Keratinocyte (primary cell): ENCODE measurements around the gene FAM13C. TPM values are rescaled to one million over a fixed set of nuclear protein-coding genes. Genes with fewer than 3 reads are reported as not detected.

Experiments
- DNase-seq: peaks from one replicate; pipeline ENCODE4 v3.0.0-alpha.2; 2011; ENCODE audit warnings: low read depth, missing footprints, low spot score
- FAIRE-seq: peaks from 2 replicates; lab custom pipeline; 2011; peaks lifted over from hg19 to GRCh38; lab: Jason Lieb, UNC
- H2AFZ ChIP-seq: 2 replicates; pipeline ENCODE4 v1.6.0; 2012; ENCODE audit warnings: low read length, control low read depth, inconsistent platforms; ENCODE audit not compliant: control insufficient read depth
- H3K27ac ChIP-seq: 2 replicates; pipeline ENCODE4 v1.5.1; 2011; ENCODE audit warnings: low read length; ENCODE audit not compliant: control insufficient read depth, insufficient read depth
- H3K27me3 ChIP-seq: 3 replicates; pipeline ENCODE4 v1.6.0; 2011; ENCODE audit warnings: low read length; ENCODE audit not compliant: control insufficient read depth, insufficient read depth; ENCODE audit errors: extremely low read depth
- H3K36me3 ChIP-seq, 2 experiments: 2 replicates in 1 of 2; 3 replicates in 1 of 2; pipeline ENCODE4 v1.5.1; 2011; ENCODE audit warnings: low read length in 2 of 2, mild to moderate bottlenecking in 1 of 2; ENCODE audit not compliant: control insufficient read depth in 2 of 2, insufficient read depth in 2 of 2; ENCODE audit errors: extremely low read depth in 1 of 2
- H3K4me1 ChIP-seq: 3 replicates; pipeline ENCODE4 v1.5.1; 2011; ENCODE audit warnings: low read length; ENCODE audit not compliant: control insufficient read depth, insufficient read depth; ENCODE audit errors: extremely low read depth
- H3K4me2 ChIP-seq: 3 replicates; pipeline ENCODE4 v1.6.0; 2011; ENCODE audit warnings: low read depth, low read length; ENCODE audit not compliant: control insufficient read depth, insufficient read depth; ENCODE audit errors: extremely low read depth
- H3K4me3 ChIP-seq, 3 experiments: fragments of 200-600 bp in 1 of 3; sonication (generic) in 1 of 3; 2 replicates in 2 of 3; 3 replicates in 1 of 3; pipeline ENCODE4 v1.5.1; 2011 to 2016; ENCODE audit warnings: low read length in 3 of 3, mild to moderate bottlenecking in 3 of 3, control low read depth in 2 of 3, inconsistent platforms in 1 of 3, low read depth in 1 of 3, mixed read lengths in 1 of 3, mixed run types in 1 of 3, moderate library complexity in 1 of 3; ENCODE audit not compliant: control insufficient read depth in 2 of 3, insufficient read depth in 2 of 3; ENCODE audit errors: extremely low read depth in 1 of 3
- H3K79me2 ChIP-seq: 2 replicates; pipeline ENCODE4 v1.6.0; 2012; ENCODE audit warnings: low read length; ENCODE audit not compliant: control insufficient read depth, insufficient read depth
- H3K9ac ChIP-seq: 3 replicates; pipeline ENCODE4 v1.6.0; 2011; ENCODE audit warnings: low read length; ENCODE audit not compliant: control insufficient read depth, insufficient read depth; ENCODE audit errors: extremely low read depth
- H3K9me1 ChIP-seq: 3 replicates; pipeline ENCODE4 v1.6.0; 2011; ENCODE audit warnings: low read length; ENCODE audit not compliant: control insufficient read depth, insufficient read depth; ENCODE audit errors: extremely low read depth
- H3K9me3 ChIP-seq: 2 replicates; pipeline ENCODE4 v1.5.1; 2012; ENCODE audit warnings: low read depth, low read length; ENCODE audit not compliant: control insufficient read depth
- H4K20me1 ChIP-seq: 3 replicates; pipeline ENCODE4 v1.6.0; 2011; ENCODE audit warnings: low read length; ENCODE audit not compliant: control insufficient read depth, insufficient read depth; ENCODE audit errors: extremely low read depth
- CTCF ChIP-seq, 3 experiments: IDR thresholded peaks in 1 of 3; conservative IDR thresholded peaks in 1 of 3; optimal IDR thresholded peaks in 1 of 3; 2 replicates in 2 of 3; 3 replicates in 1 of 3; pipeline versions ENCODE3 to v1.5.1; 2011; ENCODE audit warnings: low read length in 3 of 3, mild to moderate bottlenecking in 3 of 3, moderate library complexity in 2 of 3, control low read depth in 1 of 3, inconsistent platforms in 1 of 3; ENCODE audit not compliant: insufficient read depth in 2 of 3; ENCODE audit errors: extremely low read depth in 1 of 3
- EZH2 ChIP-seq: IDR thresholded peaks from one replicate; pipeline ENCODE4 v1.6.1; 2012; ENCODE audit warnings: inconsistent platforms, mild to moderate bottlenecking, low read length, moderate library complexity
- dilution Hi-C: fragments of 300-500 bp; cut with MboI; formaldehyde crosslinking; loops from one replicate; pipeline ENCODE4 v1.7.0; 2020; ENCODE audit warnings: low sequenced_read_pairs; ENCODE audit not compliant: extremely low pct_ligation_motif_present
- polyA plus RNA-seq, 5 experiments: library from polyadenylated mRNA; depleted of rRNA in 3 of 5; stranded (reverse) in 3 of 5; stranded (forward) in 1 of 5; unstranded in 1 of 5; fragments of >200 nt; gene quantifications; 1 replicate in 1 of 5; 2 replicates in 3 of 5; 3 replicates in 1 of 5; pipeline versions ENCODE4 v1.2.1 to v1.2.3, GENCODE V29; 2011 to 2012; ENCODE audit warnings: missing spikeins in 2 of 5, low read depth in 1 of 5, low replicate concordance in 1 of 5

Gene FAM13C
- polyA plus RNA-seq, 1 donor (not counting 4 experiments of a cell fraction or from before 2014, with no cell fraction given): 0.58 TPM

DNA sequence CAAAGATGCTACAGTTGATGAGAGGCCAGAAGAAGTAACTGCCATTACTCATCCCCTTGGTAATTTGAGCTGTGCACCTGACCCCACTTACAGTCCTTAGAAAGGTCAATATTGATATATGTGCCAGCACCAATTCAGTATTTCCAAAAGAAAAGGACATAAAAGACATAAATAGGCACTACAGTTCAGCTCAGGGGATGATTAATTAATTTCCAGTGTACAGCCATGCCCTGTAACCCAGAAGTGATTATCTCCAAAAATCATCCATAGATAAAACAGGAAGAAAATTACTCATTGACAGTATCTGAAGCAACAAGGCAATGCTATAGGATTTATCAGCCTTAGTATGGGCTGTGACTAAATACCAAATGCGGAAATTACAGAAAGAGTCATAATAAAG lies 103.5 kb downstream of the FAM13C start:
- Histone ChIP-seq H3K4me2 (no peak overlapping the region), H2AFZ (no peak overlapping the region), H3K4me1 (no peaks in the 10 kb centered on the region), H4K20me1 (no peaks in the 10 kb centered on the region), H3K27me3 (no peaks in the 10 kb centered on the region), H3K9ac (no peak overlapping the region), H3K4me3 (no peak overlapping the region), H3K27ac (no peak overlapping the region), H3K9me3 (no peaks in the 10 kb centered on the region), H3K79me2 (no peaks in the 10 kb centered on the region), H3K9me1 (no peaks in the 10 kb centered on the region), H3K36me3 (no peaks in the 10 kb centered on the region)
- FAIRE-seq (no peak), DNase-seq (no peak)
- dilution Hi-C loops: no loop called here
- TF ChIP-seq CTCF (optimal IDR thresholded peaks at IDR 0.05 in 1 of 3, IDR thresholded peaks at IDR 0.05 in 1 of 3, conservative IDR thresholded peaks at IDR 0.05 in 1 of 3; ENCODE audit: extremely low read depth in 1 of 3, insufficient read depth in 2 of 3, low read length in 3 of 3) (no peak), EZH2 (no peak)

- FAIRE-seq (no peak), DNase-seq (no peak)
- no peaks in the 10 kb centered on the region for H3K36me3 ChIP-seq
- H3K9ac ChIP-seq: no peak overlapping the region
- no peaks in the 10 kb centered on the region for H3K27me3 ChIP-seq
- no peaks in the 10 kb centered on the region for H3K4me1 ChIP-seq
- H3K4me3 ChIP-seq: no peak overlapping the region
- no peak for TF ChIP-seq CTCF (optimal IDR thresholded peaks at IDR 0.05 in 1 of 3, IDR thresholded peaks at IDR 0.05 in 1 of 3, conservative IDR thresholded peaks at IDR 0.05 in 1 of 3; ENCODE audit: extremely low read depth in 1 of 3, insufficient read depth in 2 of 3, low read length in 3 of 3)
- TF ChIP-seq EZH2: no peak
- H3K27ac ChIP-seq: no peak overlapping the region
- dilution Hi-C loops: no loop called here
- no peak overlapping the region for H3K4me2 ChIP-seq
- H3K9me3 ChIP-seq: no peaks in the 10 kb centered on the region
- no peaks in the 10 kb centered on the region for H3K79me2 ChIP-seq
- H4K20me1 ChIP-seq: no peaks in the 10 kb centered on the region
- no peak overlapping the region for H2AFZ ChIP-seq
- H3K9me1 ChIP-seq: no peaks in the 10 kb centered on the region
These were observed 105.1 kb downstream of the FAM13C start for GRCh38 chr10:59257224-59257623.
